Skeletal muscle satellite cell (primary cell): ENCODE data around the gene SURF4.
"Not testable (repeated sequence)": the region's sequence is repeated elsewhere in the genome, so short reads cannot be mapped to it uniquely, and the experiment has no call there.

ENCODE experiments used
- H3K27me3 ChIP-seq: 2 replicates; pipeline ENCODE4 v1.7.0; 2013; ENCODE audit warnings: low read length; ENCODE audit not compliant: control insufficient read depth, insufficient read depth
- H3K36me3 ChIP-seq: 2 replicates; pipeline ENCODE4 v1.7.0; 2013; ENCODE audit warnings: mild to moderate bottlenecking, control low read depth, low read length; ENCODE audit not compliant: insufficient read depth
- H3K4me1 ChIP-seq: 2 replicates; pipeline ENCODE4 v1.7.0; 2013; ENCODE audit warnings: low read length; ENCODE audit not compliant: control insufficient read depth, insufficient read depth
- H3K4me2 ChIP-seq: 2 replicates; pipeline ENCODE4 v1.7.0; 2013; ENCODE audit warnings: mild to moderate bottlenecking, low read length
- H3K4me3 ChIP-seq: 2 replicates; pipeline ENCODE4 v1.7.0; 2013; ENCODE audit warnings: low read length
- H3K9ac ChIP-seq: 2 replicates; pipeline ENCODE4 v1.7.0; 2013; ENCODE audit warnings: mild to moderate bottlenecking, low read depth, low read length, moderate library complexity
- H3K9me3 ChIP-seq: replicated peaks from 2 replicates; pipeline ENCODE4 v1.7.0; 2013; ENCODE audit warnings: mild to moderate bottlenecking, control low read depth, low read length

SURF4 gene

DNA sequence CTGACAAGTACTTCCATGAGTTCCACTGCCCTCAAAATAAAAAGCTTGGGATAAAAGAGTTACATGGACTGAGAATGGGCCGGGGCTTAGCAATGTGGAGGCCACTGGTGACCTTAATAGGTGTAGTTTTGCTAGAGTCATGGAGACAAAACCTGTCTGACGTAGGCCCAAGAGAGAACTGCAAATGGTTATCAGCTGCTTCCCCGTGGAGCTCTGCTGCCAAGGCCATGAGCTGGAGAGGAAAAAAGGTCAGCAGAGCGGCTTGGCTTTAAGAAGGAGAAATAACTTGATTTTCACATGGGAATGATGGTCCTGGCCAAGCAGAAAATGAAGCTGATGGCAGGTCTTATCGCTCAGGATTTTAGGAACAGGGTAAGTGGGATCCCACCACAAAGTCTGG lies 36.2 kb downstream of the SURF4 start:
- no peak overlapping the region for H3K9ac ChIP-seq
- H3K27me3 ChIP-seq: no peaks in the 10 kb centered on the region
- H3K4me3 ChIP-seq: no peak overlapping the region
- H3K9me3 ChIP-seq: no peaks in the 10 kb centered on the region
- peaks cover 10% of the 10 kb centered on the region for H3K4me1 ChIP-seq
- peaks cover 50% of the 10 kb centered on the region for H3K36me3 ChIP-seq
- H3K4me2 ChIP-seq: no peak overlapping the region

DNA sequence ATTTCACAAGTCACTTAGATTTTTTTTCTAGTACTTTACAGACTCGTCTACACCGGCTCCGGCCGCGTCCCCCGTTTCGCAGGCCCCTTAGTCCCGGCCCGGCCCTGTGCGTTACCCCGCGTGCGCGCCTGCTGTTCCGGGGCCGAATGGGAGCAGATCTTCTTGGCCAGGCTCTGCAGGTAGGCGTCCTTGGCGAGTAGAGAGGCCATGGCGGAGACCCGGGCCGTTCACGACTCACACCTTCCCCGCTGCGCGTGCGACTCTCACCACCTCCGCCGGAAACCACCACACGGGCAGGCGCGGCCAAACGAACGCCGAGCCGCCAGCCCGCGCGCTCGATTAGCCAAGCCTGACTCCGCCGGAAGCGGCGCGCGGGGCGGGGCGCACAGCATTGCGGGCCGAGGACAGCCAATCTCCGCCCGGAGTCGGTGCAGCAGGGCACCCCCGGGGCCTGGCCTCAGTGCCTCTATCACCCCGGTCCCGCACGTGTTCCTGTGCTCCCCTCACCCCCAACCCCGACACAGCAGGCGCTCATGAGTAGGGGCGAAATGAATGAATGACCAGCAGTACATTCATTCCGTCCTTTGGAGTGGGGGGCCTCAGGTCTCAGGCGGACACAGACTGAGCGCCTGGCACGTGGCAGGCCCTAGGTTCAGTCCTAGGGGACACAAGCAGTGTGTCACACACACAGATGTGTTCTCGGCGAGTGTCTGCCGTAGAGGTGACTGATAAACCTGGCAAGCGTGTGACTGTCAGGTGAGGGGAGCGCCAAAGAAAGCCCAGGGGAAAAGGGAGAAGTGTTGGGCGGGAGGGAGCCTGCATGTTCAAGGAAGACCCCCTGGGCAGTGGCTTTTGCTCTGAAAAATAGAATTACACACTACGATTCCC lies 39.7 kb downstream of the SURF4 start, which contains the start of gene SURF6:
SURF6 (minus strand) TSS at position 265 of the 888 bp plus-strand sequence; CDS start at position 209, 56 bp downstream.
- Histone ChIP-seq H3K4me2 (peak within 1 kb of the TSS; percentile 97), H3K4me1 (peaks cover 13% of the 10 kb centered on the region), H3K4me3 (peak within 1 kb of the TSS; percentile 84), H3K9ac (peak within 1 kb of the TSS; percentile 86), H3K36me3 (peaks cover 52% of the 10 kb centered on the region), H3K9me3 (no peaks in the 10 kb centered on the region), H3K27me3 (no peaks in the 10 kb centered on the region)

DNA sequence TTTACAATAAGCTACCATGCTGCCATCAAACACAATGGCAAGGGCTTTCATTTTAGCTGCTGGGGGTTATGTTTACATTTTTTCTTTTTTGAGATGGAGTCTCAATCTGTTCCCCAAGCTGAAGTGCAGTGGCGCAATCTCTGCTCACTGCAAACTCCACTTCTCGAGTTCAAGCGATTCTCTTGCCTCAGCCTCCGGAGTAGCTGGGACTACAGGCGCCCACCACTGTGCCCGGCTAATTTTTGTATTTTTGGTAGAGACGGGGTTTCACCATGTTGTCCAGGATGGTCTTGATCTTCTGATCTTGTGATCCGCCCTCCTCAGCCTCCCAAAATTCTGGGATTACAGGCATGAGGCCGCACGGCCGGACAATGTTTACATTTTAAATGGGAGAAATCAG lies 41.0 kb downstream of the SURF4 start:
- H3K4me1 ChIP-seq: peaks cover 13% of the 10 kb centered on the region

DNA sequence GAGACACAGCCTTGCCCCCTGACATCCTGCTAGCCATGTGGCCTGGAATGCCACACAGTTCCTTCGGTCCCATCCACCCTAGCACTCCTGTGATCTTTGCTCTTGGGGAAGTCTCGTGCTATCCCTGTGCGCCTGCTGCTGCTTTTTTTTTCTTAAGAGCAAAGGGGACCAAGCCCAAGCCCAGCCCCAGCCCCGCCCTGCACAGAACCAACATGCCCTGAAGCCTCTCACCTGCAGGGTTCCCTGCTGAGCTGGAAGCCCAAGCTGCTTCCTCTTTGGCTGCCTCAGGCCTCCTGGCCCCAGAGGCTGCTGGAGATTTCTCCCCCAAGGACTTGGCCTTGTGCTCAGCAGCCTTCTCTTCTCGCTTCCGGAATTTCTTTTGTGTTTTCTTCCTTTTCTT lies 41.7 kb downstream of the SURF4 start:
- H3K9ac ChIP-seq: no peak overlapping the region
- no peaks in the 10 kb centered on the region for H3K27me3 ChIP-seq
- H3K4me3 ChIP-seq: no peak overlapping the region
- H3K4me1 ChIP-seq: peaks cover 13% of the 10 kb centered on the region
- H3K36me3 ChIP-seq: peaks cover 46% of the 10 kb centered on the region
- H3K4me2 ChIP-seq: peak overlapping the region; percentile 97
- no peaks in the 10 kb centered on the region for H3K9me3 ChIP-seq

More for the DNA sequence above, 41.0 kb downstream of the SURF4 start:
- H3K27me3 ChIP-seq, H3K9me3 ChIP-seq: not testable (repeated sequence)
- Histone ChIP-seq H3K9ac (peak overlapping the region; percentile 86), H3K36me3 (peaks cover 49% of the 10 kb centered on the region), H3K4me2 (peak overlapping the region; percentile 97), H3K4me3 (peak overlapping the region; percentile 84)

DNA sequence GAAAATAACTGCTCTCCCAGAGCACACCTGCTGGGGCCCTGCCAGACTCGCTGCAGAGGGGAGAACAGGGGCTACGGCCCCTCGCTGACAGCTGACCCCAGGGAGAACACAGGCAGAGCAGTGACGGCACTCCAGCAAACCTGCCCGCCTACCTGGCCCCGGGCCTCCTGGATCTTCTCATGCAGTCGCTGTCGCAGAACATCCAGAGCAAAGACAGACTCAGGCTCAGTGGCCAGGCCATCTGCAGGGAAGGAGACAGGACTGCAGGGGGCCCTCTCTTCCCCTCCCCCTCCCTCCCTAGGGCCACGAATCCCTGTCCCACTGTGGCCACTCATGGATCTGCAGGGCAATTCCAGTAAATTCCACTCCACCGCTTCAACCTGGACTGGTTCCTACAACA lies 42.3 kb downstream of the SURF4 start:
- no peaks in the 10 kb centered on the region for H3K27me3 ChIP-seq
- H3K36me3 ChIP-seq: peaks cover 43% of the 10 kb centered on the region
- H3K4me2 ChIP-seq: no peak overlapping the region
- H3K9ac ChIP-seq: no peak overlapping the region
- no peak overlapping the region for H3K4me3 ChIP-seq
- H3K4me1 ChIP-seq: peaks cover 13% of the 10 kb centered on the region
- H3K9me3 ChIP-seq: no peaks in the 10 kb centered on the region

DNA sequence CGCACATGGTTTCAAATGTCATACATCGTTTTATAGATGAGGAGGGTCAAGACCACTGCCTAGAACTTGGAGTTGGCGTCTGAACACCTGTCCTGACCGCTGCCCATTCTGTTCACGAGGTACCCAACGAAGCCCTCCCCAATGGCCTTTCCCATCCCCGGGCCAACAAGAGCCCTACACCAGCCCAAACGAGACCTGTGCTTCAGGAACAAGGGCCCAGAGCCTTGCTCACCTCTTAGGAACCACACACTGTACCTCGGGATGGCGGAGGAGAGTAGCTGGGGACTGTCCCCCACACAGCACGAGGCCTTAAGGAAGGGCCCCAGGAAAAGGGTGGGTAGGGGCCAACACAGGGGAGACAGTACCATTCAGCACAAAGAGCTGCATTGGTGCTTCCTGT lies 42.8 kb downstream of the SURF4 start:
- H3K27me3 ChIP-seq: no peaks in the 10 kb centered on the region
- no peaks in the 10 kb centered on the region for H3K9me3 ChIP-seq
- peaks cover 43% of the 10 kb centered on the region for H3K36me3 ChIP-seq
- peaks cover 13% of the 10 kb centered on the region for H3K4me1 ChIP-seq
- no peak overlapping the region for H3K9ac ChIP-seq
- H3K4me2 ChIP-seq: no peak overlapping the region
- no peak overlapping the region for H3K4me3 ChIP-seq

DNA sequence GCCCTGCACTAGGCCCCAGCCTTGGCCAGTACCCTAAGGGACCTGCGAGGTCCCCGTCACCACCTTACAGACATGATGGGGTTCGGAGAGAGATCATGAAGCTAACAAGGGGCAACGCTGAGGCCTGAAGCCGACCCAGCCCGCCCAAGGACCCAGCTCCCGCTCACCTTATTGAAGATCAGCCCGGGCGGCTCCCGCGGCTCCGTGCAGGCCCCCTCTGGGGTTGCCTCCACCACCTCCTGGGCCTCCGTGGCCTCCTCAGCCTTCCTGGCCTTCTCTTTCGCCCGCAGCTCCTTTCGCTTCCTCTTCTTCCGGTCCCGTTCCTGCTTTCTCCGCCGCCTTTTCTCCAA lies 43.5 kb downstream of the SURF4 start:
- peaks cover 43% of the 10 kb centered on the region for H3K36me3 ChIP-seq
- no peak overlapping the region for H3K9ac ChIP-seq
- H3K4me3 ChIP-seq: no peak overlapping the region
- H3K4me1 ChIP-seq: peaks cover 13% of the 10 kb centered on the region
- H3K4me2 ChIP-seq: no peak overlapping the region
- no peaks in the 10 kb centered on the region for H3K27me3 ChIP-seq
- H3K9me3 ChIP-seq: no peaks in the 10 kb centered on the region

DNA sequence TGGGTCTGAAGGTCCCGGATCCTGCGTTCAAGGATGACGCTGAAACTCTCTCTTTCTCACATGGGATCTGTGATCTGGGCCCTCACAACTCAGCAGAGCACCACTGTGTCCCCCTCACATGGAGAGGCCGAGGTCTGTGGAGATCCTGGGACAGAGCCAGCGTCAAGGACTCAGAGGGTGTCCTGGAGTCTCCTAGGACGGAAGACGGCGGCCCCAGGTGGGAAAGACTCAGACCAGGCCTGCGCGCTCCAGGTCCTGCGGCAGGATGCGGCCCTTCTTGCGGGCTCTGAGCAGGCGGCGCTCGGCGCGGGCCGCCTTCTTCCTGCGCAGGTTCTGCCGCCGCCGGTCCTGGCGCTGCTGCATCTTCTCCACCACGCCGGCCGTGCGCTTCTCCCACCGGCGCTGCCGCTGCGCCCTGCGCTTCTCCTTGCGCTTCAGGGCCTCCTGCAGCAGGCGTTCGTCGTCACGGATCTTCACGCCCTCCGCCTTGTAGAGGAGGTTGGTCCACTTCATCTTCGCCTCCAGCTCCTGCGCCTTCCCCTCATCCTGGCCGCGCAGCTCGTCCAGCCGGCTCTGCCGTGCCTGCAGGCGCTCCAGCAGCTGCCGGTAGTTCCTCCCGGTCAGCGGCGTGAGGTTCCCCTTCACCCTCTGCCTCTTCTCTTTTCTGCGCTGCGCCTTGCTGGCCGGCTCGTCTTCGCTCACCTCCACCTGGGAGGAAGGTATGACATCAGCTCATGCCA lies 44.0 kb downstream of the SURF4 start:
- Histone ChIP-seq H3K4me2 (no peak overlapping the region), H3K9ac (no peak overlapping the region), H3K9me3 (no peaks in the 10 kb centered on the region), H3K4me1 (peaks cover 13% of the 10 kb centered on the region), H3K27me3 (no peaks in the 10 kb centered on the region), H3K36me3 (peaks cover 43% of the 10 kb centered on the region), H3K4me3 (no peak overlapping the region)

DNA sequence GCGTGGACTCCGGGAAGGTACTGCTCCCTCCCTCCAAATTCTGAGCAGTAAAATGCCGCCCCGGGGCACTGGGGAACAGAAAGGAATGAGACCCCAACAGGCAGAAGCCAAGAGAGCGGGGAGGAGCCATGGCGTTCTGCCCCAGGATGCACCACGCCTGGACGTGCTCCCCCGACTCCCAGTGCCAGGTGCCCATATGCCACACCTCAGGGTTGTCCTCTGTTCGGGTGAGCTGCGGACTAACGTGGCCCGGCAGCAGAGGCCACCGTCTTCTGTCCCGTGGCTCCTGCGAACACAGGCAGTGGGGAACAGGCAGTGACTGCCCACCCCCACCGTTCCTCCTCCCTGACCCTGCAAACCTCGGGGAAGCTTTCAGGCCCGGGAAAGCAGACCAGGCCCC lies 44.6 kb downstream of the SURF4 start:
- Histone ChIP-seq H3K36me3 (peaks cover 43% of the 10 kb centered on the region), H3K27me3 (no peaks in the 10 kb centered on the region), H3K4me1 (peaks cover 8% of the 10 kb centered on the region), H3K9me3 (no peaks in the 10 kb centered on the region), H3K4me3 (no peak overlapping the region), H3K9ac (no peak overlapping the region), H3K4me2 (no peak overlapping the region)

DNA sequence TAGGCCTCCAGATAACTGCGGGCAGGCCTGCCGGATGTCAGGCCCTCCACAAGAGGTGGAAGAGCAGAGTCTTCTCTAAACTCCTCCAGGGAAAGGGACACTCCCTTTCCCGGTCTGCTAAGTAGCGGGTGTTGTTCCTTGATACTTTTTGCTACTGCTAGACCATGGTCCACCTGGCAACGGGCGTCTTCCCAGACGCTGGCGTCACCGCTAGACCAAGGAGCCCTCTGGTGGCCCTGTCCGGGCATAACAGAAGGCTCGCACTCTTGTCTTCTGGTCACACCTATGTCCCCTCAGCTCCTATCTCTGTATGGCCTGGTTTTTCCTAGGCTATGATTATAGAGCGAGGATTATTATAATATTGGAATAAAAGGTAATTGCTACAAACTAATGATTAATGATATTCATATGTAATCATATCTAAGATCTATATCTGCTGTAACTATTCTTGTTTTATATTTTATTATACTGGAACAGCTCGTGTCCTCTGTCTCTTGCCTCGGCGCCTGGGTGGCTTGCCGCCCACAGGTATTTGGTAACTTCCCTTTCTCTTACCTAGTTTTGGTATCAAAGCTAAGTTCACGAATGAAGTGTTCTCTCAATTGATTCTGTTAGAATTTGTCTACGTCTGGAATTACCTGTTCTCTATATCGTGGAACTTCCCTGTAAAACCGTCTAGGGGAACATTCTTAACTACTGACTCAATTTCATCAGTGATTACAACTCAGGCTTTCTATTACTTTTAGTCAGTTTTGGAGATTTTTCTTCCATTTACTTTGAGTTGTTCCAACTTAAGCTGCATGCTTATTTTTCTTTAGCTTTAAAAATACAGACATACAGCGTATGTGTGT lies 46.3 kb downstream of the SURF4 start:
- H3K27me3 ChIP-seq, H3K4me1 ChIP-seq, H3K9me3 ChIP-seq, H3K9ac ChIP-seq, H3K4me3 ChIP-seq, H3K4me2 ChIP-seq: not testable (repeated sequence)
- H3K36me3 ChIP-seq: peaks cover 43% of the 10 kb centered on the region

DNA sequence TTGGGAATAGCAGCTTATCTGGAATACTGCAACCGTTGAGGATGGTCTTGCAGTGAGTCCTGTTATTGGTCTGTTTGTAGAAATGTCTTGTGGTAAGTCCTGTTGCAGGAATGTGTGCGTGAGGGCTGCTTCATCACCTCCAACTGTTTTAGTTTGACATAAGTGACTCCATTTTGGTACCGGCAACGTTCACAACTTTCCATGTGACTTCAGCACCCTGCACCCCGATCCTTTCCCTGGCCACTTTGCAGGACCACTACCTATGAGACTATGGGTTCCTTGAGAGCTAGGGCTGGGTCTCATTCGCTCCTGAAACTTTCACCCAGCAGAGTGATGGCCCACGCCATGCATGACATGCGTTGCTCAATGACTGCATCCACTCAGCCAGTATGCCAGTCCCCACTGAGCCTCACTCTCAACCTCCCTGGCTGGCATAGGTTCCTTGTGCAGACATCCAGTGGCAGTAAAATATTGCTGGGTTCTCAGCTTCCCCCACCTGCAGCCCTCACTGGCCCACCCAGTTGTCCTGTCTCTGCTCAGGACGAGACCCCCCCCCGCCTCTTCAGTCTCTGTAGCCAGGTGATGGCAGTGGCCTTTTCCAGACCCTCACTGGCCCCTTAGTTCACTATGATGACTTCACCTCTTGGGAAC lies 47.9 kb downstream of the SURF4 start:
- Histone ChIP-seq H3K9ac (no peak overlapping the region), H3K27me3 (no peaks in the 10 kb centered on the region), H3K36me3 (peaks cover 28% of the 10 kb centered on the region), H3K9me3 (no peaks in the 10 kb centered on the region), H3K4me1 (no peaks in the 10 kb centered on the region), H3K4me2 (no peak overlapping the region), H3K4me3 (no peak overlapping the region)
